Trophoblast cell (in vitro differentiated cells and primary cell): ENCODE results near the gene APC.
A peak's percentile ranks its signal among the peaks of the same experiment; 100 is the strongest.

Source experiments
- DNase-seq, 2 donors: peaks; one replicate each; pipeline ENCODE4 v3.0.0-alpha.2; 2016
- H2AFZ ChIP-seq: 2 replicates; pipeline ENCODE4 v1.6.1; 2013; ENCODE audit warnings: low read length, moderate library complexity, mild to moderate bottlenecking; ENCODE audit not compliant: insufficient read depth, poor library complexity
- H2AK5ac ChIP-seq: 2 replicates; pipeline ENCODE4 v1.6.1; 2013; ENCODE audit warnings: mild to moderate bottlenecking, low read length
- H2BK120ac ChIP-seq: 2 replicates; pipeline ENCODE4 v1.6.1; 2013; ENCODE audit warnings: low read length, mild to moderate bottlenecking, moderate library complexity; ENCODE audit not compliant: insufficient read depth, poor library complexity
- H2BK12ac ChIP-seq: 2 replicates; pipeline ENCODE4 v1.6.1; 2013; ENCODE audit warnings: mild to moderate bottlenecking, low read length, moderate library complexity
- H2BK5ac ChIP-seq: 2 replicates; pipeline ENCODE4 v1.6.1; 2013; ENCODE audit warnings: low read length, low read depth, moderate library complexity, mild to moderate bottlenecking; ENCODE audit not compliant: poor library complexity
- H3K14ac ChIP-seq: 2 replicates; pipeline ENCODE4 v1.6.1; 2013; ENCODE audit warnings: mild to moderate bottlenecking, low read length
- H3K18ac ChIP-seq: 2 replicates; pipeline ENCODE4 v1.6.1; 2013; ENCODE audit warnings: mild to moderate bottlenecking, low read length
- H3K23ac ChIP-seq: 2 replicates; pipeline ENCODE4 v1.6.1; 2013; ENCODE audit warnings: low read length
- H3K27ac ChIP-seq: 2 replicates; pipeline ENCODE4 v1.5.1; 2013; ENCODE audit warnings: low read depth, mild to moderate bottlenecking, inconsistent platforms, low read length, moderate library complexity
- H3K27me3 ChIP-seq: 2 replicates; pipeline ENCODE4 v1.6.1; 2013; ENCODE audit warnings: inconsistent platforms, mild to moderate bottlenecking, low read length, moderate library complexity; ENCODE audit not compliant: insufficient read depth
- H3K36me3 ChIP-seq, 2 experiments: 1 replicate in 1 of 2; 2 replicates in 1 of 2; pipeline ENCODE4 v1.6.1; 2013; ENCODE audit warnings: low read length in 2 of 2, mild to moderate bottlenecking in 2 of 2, moderate library complexity in 1 of 2; ENCODE audit not compliant: insufficient read depth in 2 of 2, control insufficient read depth in 1 of 2
- H3K4ac ChIP-seq: 2 replicates; pipeline ENCODE4 v1.6.1; 2013; ENCODE audit warnings: low read depth, mild to moderate bottlenecking, low read length, moderate library complexity
- H3K4me1 ChIP-seq, 2 experiments: 1 replicate in 1 of 2; 2 replicates in 1 of 2; pipeline ENCODE4 v1.6.1; 2013; ENCODE audit warnings: low read length in 2 of 2, mild to moderate bottlenecking in 2 of 2, moderate library complexity in 1 of 2; ENCODE audit not compliant: insufficient read depth in 2 of 2, control insufficient read depth in 1 of 2
- H3K4me2 ChIP-seq: 2 replicates; pipeline ENCODE4 v1.6.1; 2013; ENCODE audit warnings: inconsistent platforms, mild to moderate bottlenecking, low read length, moderate library complexity
- H3K4me3 ChIP-seq: 2 replicates; pipeline ENCODE4 v1.5.1; 2013; ENCODE audit warnings: mild to moderate bottlenecking, low read depth, low read length, inconsistent platforms
- H3K79me1 ChIP-seq: one replicate; pipeline ENCODE4 v1.6.1; 2013; ENCODE audit warnings: low read length
- H3K79me2 ChIP-seq: 2 replicates; pipeline ENCODE4 v1.6.1; 2013; ENCODE audit warnings: low read length, mild to moderate bottlenecking; ENCODE audit not compliant: control insufficient read depth, insufficient read depth, poor library complexity
- H3K9ac ChIP-seq: 2 replicates; pipeline ENCODE4 v1.6.1; 2013; ENCODE audit warnings: mild to moderate bottlenecking, low read length
- H3K9me3 ChIP-seq: 2 replicates; pipeline ENCODE4 v1.6.1; 2013; ENCODE audit warnings: low read depth, mild to moderate bottlenecking, control low read depth, inconsistent platforms, low read length; ENCODE audit not compliant: insufficient read depth
- H4K12ac ChIP-seq: 2 replicates; pipeline ENCODE4 v1.6.1; 2013; ENCODE audit warnings: low read depth, mild to moderate bottlenecking, low read length, moderate library complexity
- H4K8ac ChIP-seq: 2 replicates; pipeline ENCODE4 v1.6.1; 2013; ENCODE audit warnings: low read depth, mild to moderate bottlenecking, low read length, moderate library complexity
- H4K91ac ChIP-seq: one replicate; pipeline ENCODE4 v1.6.1; 2013; ENCODE audit warnings: low read depth, mild to moderate bottlenecking, low read length, moderate library complexity
- WGBS: extraction: QIAGEN DNeasy Blood & Tissue Kit; methylation state at CpG from one replicate; pipeline ENCODE4 v1.1.7; 2013; ENCODE audit warnings: missing lambda C conversion rate; ENCODE audit not compliant: insufficient read length, insufficient coverage; ENCODE audit errors: extremely low coverage; 5-methylcytosine and 5-hydroxymethylcytosine counted together

Gene APC

GRCh38 chr5:112787896-112788295 lies 50.2 kb downstream of the APC start:
- Histone ChIP-seq H3K27ac (no peak overlapping the region), H3K4ac (no peak overlapping the region), H3K4me2 (no peak overlapping the region), H3K18ac (no peak overlapping the region), H3K79me1 (no peaks in the 10 kb centered on the region), H4K91ac (no peak overlapping the region), H3K4me1 (no peaks in the 10 kb centered on the region), H3K23ac (no peak overlapping the region), H2BK5ac (no peak overlapping the region), H3K9me3 (no peaks in the 10 kb centered on the region), H3K4me3 (no peak overlapping the region), H2AFZ (no peak overlapping the region), H2BK120ac (no peak overlapping the region), H4K12ac (no peak overlapping the region), H4K8ac (no peak overlapping the region), H3K36me3 (peaks cover 3 to 12% of the 10 kb centered on the region in 2 experiments), H2BK12ac (no peak overlapping the region), H3K27me3 (no peaks in the 10 kb centered on the region), H3K9ac (no peak overlapping the region), H3K79me2 (no peaks in the 10 kb centered on the region), H3K14ac (no peak overlapping the region), H2AK5ac (no peak overlapping the region)
- WGBS: no CpG with 5 or more reads among the region's 3 CpGs
- DNase-seq: peak in 1 of 2 donors; percentile 55

DNA sequence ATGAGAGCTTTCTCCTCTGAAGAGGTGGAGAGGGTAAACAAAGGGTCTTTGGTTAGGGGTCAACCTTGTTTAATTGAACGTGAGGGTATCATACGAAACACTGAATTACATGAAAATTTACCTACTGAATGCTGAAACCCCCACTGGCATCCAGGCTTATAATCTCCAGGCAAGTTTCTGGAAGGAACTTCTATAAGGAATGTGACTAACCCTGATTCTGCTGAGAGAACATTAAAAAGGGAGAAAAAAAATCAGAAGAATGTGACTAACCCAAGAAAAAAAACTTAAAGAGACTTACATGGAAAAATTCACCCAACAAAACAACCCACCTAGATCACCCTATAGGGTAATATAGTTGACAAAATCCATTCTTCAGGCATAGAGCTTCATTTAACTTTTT lies 55.5 kb downstream of the APC start:
- Histone ChIP-seq H3K23ac (no peak overlapping the region), H4K8ac (no peak overlapping the region), H3K18ac (no peak overlapping the region), H2BK5ac (no peak overlapping the region), H2AFZ (no peak overlapping the region), H3K4me1 (no peaks in the 10 kb centered on the region), H3K4me3 (no peak overlapping the region), H3K79me2 (no peaks in the 10 kb centered on the region), H3K27me3 (no peaks in the 10 kb centered on the region), H3K9ac (no peak overlapping the region), H3K4me2 (no peak overlapping the region), H3K27ac (no peak overlapping the region), H3K14ac (no peak overlapping the region), H4K12ac (no peak overlapping the region), H2BK12ac (no peak overlapping the region), H3K9me3 (no peaks in the 10 kb centered on the region), H2AK5ac (no peak overlapping the region), H3K4ac (no peak overlapping the region), H3K79me1 (no peaks in the 10 kb centered on the region), H4K91ac (no peak overlapping the region), H3K36me3 (peaks cover 7 to 9% of the 10 kb centered on the region in 2 experiments), H2BK120ac (no peak overlapping the region)
- WGBS: no CpG with 5 or more reads among the region's 2 CpGs
- peak in 1 of 2 donors; percentile 51 for DNase-seq

GRCh38 chr5:112794410-112794809 lies 56.7 kb downstream of the APC start:
- no peak overlapping the region for H2AK5ac ChIP-seq
- H4K12ac ChIP-seq: peak overlapping the region; percentile 84
- no peak overlapping the region for H4K91ac ChIP-seq
- H3K18ac ChIP-seq: no peak overlapping the region
- no peak overlapping the region for H2BK12ac ChIP-seq
- H2AFZ ChIP-seq: no peak overlapping the region
- no peaks in the 10 kb centered on the region for H3K4me1 ChIP-seq
- no peak overlapping the region for H4K8ac ChIP-seq
- WGBS: no CpG with 5 or more reads among the region's 4 CpGs
- H3K79me1 ChIP-seq: no peaks in the 10 kb centered on the region
- DNase-seq: no peak
- no peaks in the 10 kb centered on the region for H3K9me3 ChIP-seq
- no peaks in the 10 kb centered on the region for H3K79me2 ChIP-seq
- no peak overlapping the region for H3K14ac ChIP-seq
- no peak overlapping the region for H3K23ac ChIP-seq
- peaks cover 7 to 9% of the 10 kb centered on the region in 2 experiments for H3K36me3 ChIP-seq
- no peak overlapping the region for H3K4ac ChIP-seq
- H2BK5ac ChIP-seq: no peak overlapping the region
- H3K27ac ChIP-seq: no peak overlapping the region
- no peak overlapping the region for H3K4me3 ChIP-seq
- no peaks in the 10 kb centered on the region for H3K27me3 ChIP-seq
- no peak overlapping the region for H2BK120ac ChIP-seq
- no peak overlapping the region for H3K4me2 ChIP-seq
- H3K9ac ChIP-seq: no peak overlapping the region

DNA sequence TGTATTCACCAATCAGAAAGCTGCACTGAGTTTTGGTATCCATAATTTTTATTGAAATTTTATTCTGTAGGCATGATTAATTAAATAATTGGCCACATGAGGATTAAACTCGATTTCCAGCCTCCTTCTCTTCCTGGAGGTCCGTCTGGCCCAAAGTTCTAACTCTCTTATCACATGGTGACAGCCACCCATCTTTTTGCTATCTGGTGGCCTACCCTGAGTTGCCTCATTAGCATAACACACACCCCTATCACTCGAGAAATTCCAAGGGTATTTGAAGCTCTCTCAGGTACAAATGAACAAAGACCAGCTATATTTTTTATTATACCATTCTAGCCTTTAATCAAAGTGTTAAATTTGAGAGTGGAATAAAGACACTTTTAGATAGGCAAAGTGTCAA lies 57.7 kb downstream of the APC start:
- Histone ChIP-seq H2AK5ac (no peak overlapping the region), H4K8ac (no peak overlapping the region), H3K23ac (no peak overlapping the region), H2AFZ (no peak overlapping the region), H3K9ac (no peak overlapping the region), H2BK120ac (no peak overlapping the region), H3K4me2 (no peak overlapping the region), H4K91ac (no peak overlapping the region), H3K18ac (no peak overlapping the region), H2BK12ac (no peak overlapping the region), H2BK5ac (no peak overlapping the region), H4K12ac (no peak overlapping the region), H3K4me1 (no peaks in the 10 kb centered on the region), H3K79me2 (no peaks in the 10 kb centered on the region), H3K79me1 (no peaks in the 10 kb centered on the region), H3K36me3 (peaks cover 6% of the 10 kb centered on the region in 2 experiments), H3K14ac (no peak overlapping the region), H3K4me3 (no peak overlapping the region), H3K9me3 (no peaks in the 10 kb centered on the region), H3K27me3 (no peaks in the 10 kb centered on the region), H3K27ac (no peak overlapping the region), H3K4ac (no peak overlapping the region)
- no CpG with 5 or more reads among the region's 3 CpGs for WGBS
- no peak for DNase-seq
